Neuronal stem cell (in vitro differentiated cells): ENCODE results near the gene ATP11B.

ENCODE experiments used
- DNase-seq: peaks from one replicate; pipeline ENCODE4 v3.0.0-alpha.2; 2013; ENCODE audit warnings: low spot score
- H2AFZ ChIP-seq: one replicate; pipeline ENCODE4 v1.6.1; 2013; ENCODE audit warnings: mild to moderate bottlenecking, low read length, inconsistent platforms
- H2AK5ac ChIP-seq: 2 replicates; pipeline ENCODE4 v1.6.1; 2013; ENCODE audit warnings: low read depth, mild to moderate bottlenecking, inconsistent platforms, low read length, moderate library complexity, mixed read lengths
- H2BK120ac ChIP-seq: 2 replicates; pipeline ENCODE4 v1.6.1; 2013; ENCODE audit warnings: low read depth, mild to moderate bottlenecking, inconsistent platforms, low read length, moderate library complexity, mixed read lengths
- H2BK12ac ChIP-seq: one replicate; pipeline ENCODE4 v1.6.1; 2013; ENCODE audit warnings: low read length, inconsistent platforms
- H2BK15ac ChIP-seq: 2 replicates; pipeline ENCODE4 v1.6.1; 2013; ENCODE audit warnings: mild to moderate bottlenecking, low read length, inconsistent platforms, mixed read lengths
- H2BK5ac ChIP-seq: one replicate; pipeline ENCODE4 v1.6.1; 2013; ENCODE audit warnings: inconsistent platforms, mild to moderate bottlenecking, low read length, moderate library complexity
- H3K14ac ChIP-seq: one replicate; pipeline ENCODE4 v1.6.1; 2013; ENCODE audit warnings: low read length, inconsistent platforms
- H3K18ac ChIP-seq: 2 replicates; pipeline ENCODE4 v1.6.1; 2013; ENCODE audit warnings: low read length, inconsistent platforms
- H3K23ac ChIP-seq: 2 replicates; pipeline ENCODE4 v1.6.1; 2013; ENCODE audit warnings: low read depth, mild to moderate bottlenecking, mixed read lengths, low read length, inconsistent platforms; ENCODE audit not compliant: poor library complexity
- H3K27ac ChIP-seq: replicated peaks from 3 replicates; pipeline ENCODE4 v1.5.1; 2013; ENCODE audit warnings: low read length, inconsistent platforms
- H3K27me3 ChIP-seq, 3 experiments: 2 replicates each; pipeline ENCODE4 v1.6.1; 2013; ENCODE audit warnings: low read length in 3 of 3, mild to moderate bottlenecking in 2 of 3, inconsistent platforms in 1 of 3, low read depth in 1 of 3, mixed read lengths in 1 of 3, moderate library complexity in 1 of 3; ENCODE audit not compliant: control insufficient read depth in 3 of 3, insufficient read depth in 3 of 3
- H3K36me3 ChIP-seq, 2 donors: replicated peaks in 1 of 2; 2 replicates each; pipeline ENCODE4 v1.6.1; 2013; ENCODE audit warnings: low read length in 2 of 2; ENCODE audit not compliant: control insufficient read depth in 2 of 2, insufficient read depth in 2 of 2
- H3K4ac ChIP-seq: 2 replicates; pipeline ENCODE4 v1.6.1; 2013; ENCODE audit warnings: inconsistent platforms, mild to moderate bottlenecking, low read length, moderate library complexity
- H3K4me1 ChIP-seq, 2 donors: 1 replicate in 1 of 2; 2 replicates in 1 of 2; pipeline ENCODE4 v1.6.1; 2013; ENCODE audit warnings: low read length in 2 of 2, low read depth in 1 of 2; ENCODE audit not compliant: control insufficient read depth in 2 of 2, insufficient read depth in 1 of 2
- H3K4me2 ChIP-seq: one replicate; pipeline ENCODE4 v1.6.1; 2013; ENCODE audit warnings: mild to moderate bottlenecking, low read length, inconsistent platforms; ENCODE audit not compliant: insufficient read depth, poor library complexity, severe bottlenecking
- H3K4me3 ChIP-seq, 2 donors: 2 replicates each; pipeline ENCODE4 v1.5.1; 2013; ENCODE audit warnings: low read length in 2 of 2, mild to moderate bottlenecking in 2 of 2, inconsistent platforms in 1 of 2, moderate library complexity in 1 of 2
- H3K79me1 ChIP-seq: one replicate; pipeline ENCODE4 v1.6.1; 2013; ENCODE audit warnings: low read depth, mild to moderate bottlenecking, inconsistent platforms, low read length, moderate library complexity
- H3K9ac ChIP-seq: one replicate; pipeline ENCODE4 v1.6.1; 2013; ENCODE audit warnings: mild to moderate bottlenecking, low read depth, low read length, inconsistent platforms; ENCODE audit not compliant: poor library complexity
- H3K9me3 ChIP-seq, 2 donors: replicated peaks in 1 of 2; 2 replicates each; pipeline versions ENCODE3 to v1.6.1; 2013; ENCODE audit warnings: low read length in 2 of 2, mild to moderate bottlenecking in 2 of 2, inconsistent platforms in 1 of 2, low read depth in 1 of 2, mixed read lengths in 1 of 2, moderate library complexity in 1 of 2; ENCODE audit not compliant: control insufficient read depth in 2 of 2, insufficient read depth in 1 of 2
- H4K8ac ChIP-seq: one replicate; pipeline ENCODE4 v1.6.1; 2013; ENCODE audit warnings: low read depth, mild to moderate bottlenecking, inconsistent platforms, low read length, moderate library complexity
- H4K91ac ChIP-seq: one replicate; pipeline ENCODE4 v1.6.1; 2013; ENCODE audit warnings: low read length, low read depth, mild to moderate bottlenecking, inconsistent platforms; ENCODE audit not compliant: poor library complexity
- WGBS, 2 donors: extraction: QIAGEN DNeasy Blood & Tissue Kit; methylation state at CpG; one replicate each; pipeline ENCODE4 v1.1.7; 2013; ENCODE audit warnings: missing lambda C conversion rate in 2 of 2, mixed read lengths in 1 of 2; ENCODE audit not compliant: insufficient read length in 2 of 2, insufficient replicate concordance in 1 of 2; ENCODE audit errors: extremely low coverage in 2 of 2; 5-methylcytosine and 5-hydroxymethylcytosine counted together

The ATP11B gene

DNA sequence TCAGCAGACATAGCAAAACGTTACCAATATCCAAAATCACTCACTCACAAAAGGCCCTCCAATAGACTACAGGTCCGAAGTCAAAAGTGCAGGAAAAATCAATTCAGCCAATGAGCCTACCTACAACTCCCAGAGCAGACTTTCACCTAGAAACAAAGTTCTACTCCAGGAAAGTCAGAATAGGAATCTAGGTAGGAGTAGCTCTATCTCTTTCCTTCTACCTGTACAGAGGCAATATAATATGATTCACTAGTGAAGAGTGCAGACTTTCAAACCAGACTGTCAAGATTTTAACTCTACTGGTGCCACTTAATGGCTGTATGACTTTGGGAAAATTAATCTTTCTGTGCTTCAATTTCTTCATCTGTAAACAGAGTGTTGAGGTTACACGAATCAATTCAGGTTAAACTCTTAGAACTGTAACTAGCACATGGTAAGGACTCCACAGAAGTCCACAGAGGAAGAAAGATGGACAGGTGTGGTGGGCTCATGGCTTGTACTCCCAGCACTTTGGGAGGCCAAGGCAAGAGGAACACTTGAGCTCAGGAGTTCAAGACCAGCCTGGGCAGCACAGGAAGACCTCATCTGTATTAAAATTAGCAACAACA is 177.6 kb downstream of the ATP11B start:
- DNase-seq: no peak
- Histone ChIP-seq H3K4me2 (no peak overlapping the region), H3K14ac (no peak overlapping the region)

More for the DNA sequence above, 177.6 kb downstream of the ATP11B start:
- H3K18ac ChIP-seq: no peak overlapping the region
- H2BK120ac ChIP-seq: no peak overlapping the region
- no peak overlapping the region for H3K23ac ChIP-seq
- H3K4ac ChIP-seq: no peak overlapping the region
- H2AFZ ChIP-seq: no peak overlapping the region
- WGBS, 2 donors: no CpG with 5 or more reads among the region's 3 CpGs
- H2AK5ac ChIP-seq: no peak overlapping the region
- no peaks in the 10 kb centered on the region for H3K79me1 ChIP-seq
- no peak overlapping the region for H4K8ac ChIP-seq
- no peak overlapping the region for H4K91ac ChIP-seq
- no peaks in the 10 kb centered on the region for H3K9me3 ChIP-seq
- H2BK5ac ChIP-seq: no peak overlapping the region
- H3K27ac ChIP-seq: no peak overlapping the region
- peaks cover 0 to 3% of the 10 kb centered on the region in 2 donors for H3K36me3 ChIP-seq
- no peak overlapping the region for H2BK15ac ChIP-seq
- H3K9ac ChIP-seq: no peak overlapping the region
- no peak overlapping the region for H3K4me3 ChIP-seq
- H3K27me3 ChIP-seq: no peaks in the 10 kb centered on the region
- no peaks in the 10 kb centered on the region for H3K4me1 ChIP-seq
- no peak overlapping the region for H2BK12ac ChIP-seq
